Posterior cingulate gyrus (tissue), 11 donors: ENCODE results near the gene ALG1L2.
"Not testable (repeated sequence)": the region's sequence is repeated elsewhere in the genome, so short reads cannot be mapped to it uniquely, and the experiment has no call there.

Experiments
- DNase-seq, 10 donors: peaks; one replicate each; pipeline versions ENCODE4 v3.0.0 to v3.0.0-alpha.2; 2020 to 2021; ENCODE audit warnings: mixed read lengths in 3 of 10
- intact Hi-C: fragments of 100-400 bp; cut with DNase I; formaldehyde crosslinking; loops from one replicate; pipeline ENCODE4 v1.15.1; 2023

ALG1L2 gene, protein sequence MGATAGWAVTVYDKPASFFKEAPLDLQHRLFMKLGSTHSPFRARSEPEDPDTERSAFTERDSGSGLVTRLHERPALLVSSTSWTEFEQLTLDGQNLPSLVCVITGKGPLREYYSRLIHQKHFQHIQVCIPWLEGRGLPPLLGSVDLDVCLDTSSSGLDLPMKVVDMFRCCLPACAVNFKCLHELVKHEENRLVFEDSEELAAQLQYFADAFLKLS

GRCh38 chr3:130081351-130081881 lies at the start of gene ALG1L2:
Gene ALG1L2 (plus strand): TSS chr3:130081831. CDS start chr3:130082017, 186 bp downstream.
- intact Hi-C loops = no loop called here
- DNase-seq = no peak

GRCh38 chr3:130037126-130037815 lies 44.4 kb upstream of the ALG1L2 start:
- DNase-seq, intact Hi-C loops: not testable (repeated sequence)

- intact Hi-C loops, DNase-seq: not testable (repeated sequence)
These were observed 38.9 kb upstream of the ALG1L2 start for GRCh38 chr3:130042736-130043135.

DNA sequence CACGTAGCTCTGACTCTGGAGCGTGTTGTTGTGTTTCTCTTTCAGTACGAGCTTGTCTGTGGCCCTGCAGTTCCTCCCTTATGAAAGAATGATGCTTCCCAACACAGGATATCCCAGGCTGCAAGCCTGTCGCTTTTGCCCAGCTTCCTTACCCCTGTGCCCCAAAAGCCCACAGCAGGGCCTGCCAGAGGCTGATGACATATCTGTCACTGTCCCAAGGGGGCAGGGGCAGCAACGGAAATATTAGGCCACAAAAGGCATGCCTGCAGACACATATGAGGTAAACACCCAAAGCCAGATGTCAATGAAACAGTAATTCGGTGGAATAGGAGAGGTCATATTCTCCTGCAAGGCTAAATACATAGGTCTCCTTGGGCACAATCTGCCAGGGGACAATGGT lies 38.0 kb upstream of the ALG1L2 start:
- intact Hi-C loops, DNase-seq: not testable (repeated sequence)

DNA sequence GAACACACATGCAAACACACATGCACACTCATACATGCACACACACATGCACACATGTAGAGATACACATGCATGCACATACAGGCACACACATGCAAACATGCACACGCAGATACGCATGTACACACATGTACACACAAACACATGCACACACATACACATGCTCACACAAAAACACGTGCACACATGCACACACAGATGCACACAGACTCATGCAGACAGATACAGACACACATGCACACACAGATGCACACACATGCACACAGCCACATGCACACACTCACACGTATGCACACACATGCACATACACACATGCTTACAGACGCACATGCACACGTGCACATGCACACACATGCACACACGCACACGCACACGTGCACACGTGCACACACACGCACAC lies 37.3 kb upstream of the ALG1L2 start:
- no peak for DNase-seq
- intact Hi-C loops = no loop called here

DNA sequence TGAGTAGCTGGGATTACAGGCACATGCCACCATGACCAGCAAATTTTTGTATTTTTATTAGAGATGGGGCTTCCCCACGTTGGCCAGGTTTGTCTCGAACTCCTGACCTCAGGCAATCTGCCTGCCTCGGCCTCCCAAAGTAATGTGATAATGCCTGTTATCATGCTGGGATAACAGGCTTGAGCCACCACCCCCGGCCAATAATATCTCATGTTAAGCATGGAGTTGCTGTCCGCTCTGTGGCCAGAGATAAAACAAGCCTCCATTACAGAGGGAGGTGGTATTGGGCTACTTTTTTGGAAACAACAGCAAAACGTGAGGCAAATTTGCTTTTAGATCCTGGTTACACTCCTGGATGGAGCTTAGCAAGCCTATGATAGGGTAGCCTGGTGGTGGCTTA lies 32.9 kb upstream of the ALG1L2 start:
- no peak for DNase-seq
- intact Hi-C loops = no loop called here

GRCh38 chr3:130052366-130052765 lies 29.3 kb upstream of the ALG1L2 start:
- intact Hi-C loops, DNase-seq: not testable (repeated sequence)

DNA sequence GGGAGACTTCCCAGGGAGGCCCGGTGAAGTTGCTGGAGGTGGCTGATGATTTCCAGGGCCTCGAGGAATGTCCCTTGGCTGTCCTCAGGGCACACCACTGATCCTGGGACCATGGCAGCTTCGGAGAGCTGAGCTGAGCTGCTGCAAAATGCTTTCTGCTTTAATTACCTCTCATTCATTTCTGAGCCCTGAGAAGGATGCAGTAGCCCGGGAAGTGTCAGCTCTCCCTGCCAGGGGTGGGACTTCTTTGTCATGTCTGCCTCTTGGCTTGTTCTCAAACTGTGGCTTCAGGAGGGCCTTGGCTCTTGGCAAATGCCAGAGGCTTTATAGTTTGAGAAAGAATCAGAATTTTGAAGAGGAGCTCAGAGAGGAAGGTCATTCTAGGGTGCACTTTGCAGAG lies 28.7 kb upstream of the ALG1L2 start:
- DNase-seq, intact Hi-C loops: not testable (repeated sequence)

- intact Hi-C loops, DNase-seq: not testable (repeated sequence)
These were observed 23.9 kb upstream of the ALG1L2 start for GRCh38 chr3:130057536-130058266.

- DNase-seq, intact Hi-C loops: not testable (repeated sequence)
These were observed 23.4 kb upstream of the ALG1L2 start for GRCh38 chr3:130058267-130058657.

GRCh38 chr3:130058716-130059115 lies 22.9 kb upstream of the ALG1L2 start:
- DNase-seq, intact Hi-C loops: not testable (repeated sequence)

- intact Hi-C loops, DNase-seq: not testable (repeated sequence)
These were observed 22.5 kb upstream of the ALG1L2 start for GRCh38 chr3:130059162-130059561.

GRCh38 chr3:130073582-130073981 lies 8.0 kb upstream of the ALG1L2 start:
- no peak for DNase-seq

DNA sequence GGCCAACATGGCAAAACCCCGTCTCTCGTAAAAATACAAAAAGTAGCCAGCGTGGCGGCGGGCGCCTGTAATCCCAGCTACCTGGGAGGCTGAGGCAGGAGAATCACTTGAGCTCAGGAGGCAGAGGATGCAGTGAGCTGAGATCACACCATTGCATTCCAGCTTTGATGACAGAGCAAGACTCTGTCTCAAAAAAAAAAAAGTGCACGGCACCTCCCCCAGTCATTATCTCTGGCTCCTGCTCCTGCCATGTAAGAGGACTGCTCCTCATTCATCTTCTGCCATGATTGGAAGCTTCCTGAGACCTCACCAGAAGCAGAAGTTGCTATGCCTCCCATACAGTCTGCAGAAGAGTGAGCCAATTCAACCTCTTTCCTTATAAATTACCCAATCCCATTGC lies 4.0 kb upstream of the ALG1L2 start:
- no peak for DNase-seq
- intact Hi-C loops = no loop called here

More at GRCh38 chr3:130073582-130073981, 8.0 kb upstream of the ALG1L2 start:
- intact Hi-C loops = no loop called here

DNA sequence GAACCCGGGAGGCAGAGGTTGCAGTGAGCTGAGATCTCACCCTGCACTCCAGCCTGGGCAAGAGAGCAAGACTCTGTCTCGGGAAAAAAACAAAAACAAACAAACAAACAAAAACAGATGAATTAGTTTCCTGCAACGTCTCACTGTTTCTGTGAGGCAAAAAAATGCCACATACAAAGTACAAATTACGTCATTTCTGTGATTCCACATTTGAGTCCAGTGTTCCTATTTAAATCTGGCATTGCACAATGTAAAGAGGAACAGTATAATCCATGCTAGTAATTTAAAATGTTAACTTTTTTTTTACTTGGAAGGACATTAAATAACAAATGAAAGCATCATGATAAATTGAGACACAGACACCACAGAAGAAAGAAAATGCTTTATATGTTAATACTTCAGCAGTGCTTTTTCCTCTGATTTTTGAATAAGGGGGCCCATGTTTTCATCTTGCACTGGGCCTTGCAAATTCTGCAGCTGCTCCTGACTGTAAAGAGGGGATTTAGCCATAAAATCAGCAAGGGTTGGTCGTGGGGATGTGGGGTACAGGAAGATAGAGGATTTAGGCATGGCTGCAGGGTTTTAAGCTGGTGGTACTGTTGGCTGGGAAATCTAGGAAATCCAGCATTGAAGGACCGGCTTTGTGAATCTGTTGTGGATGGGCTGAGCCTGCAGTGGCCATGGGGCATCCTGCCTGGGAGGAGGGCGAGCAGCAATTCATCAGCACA lies 1.9 kb downstream of the ALG1L2 start:
- DNase-seq, intact Hi-C loops: not testable (repeated sequence)

- intact Hi-C loops = no loop called here
- DNase-seq = no peak
These were observed 2.9 kb downstream of the ALG1L2 start for GRCh38 chr3:130084436-130084980.

GRCh38 chr3:130085881-130086280 lies 4.2 kb downstream of the ALG1L2 start:
- intact Hi-C loops = no loop called here

DNA sequence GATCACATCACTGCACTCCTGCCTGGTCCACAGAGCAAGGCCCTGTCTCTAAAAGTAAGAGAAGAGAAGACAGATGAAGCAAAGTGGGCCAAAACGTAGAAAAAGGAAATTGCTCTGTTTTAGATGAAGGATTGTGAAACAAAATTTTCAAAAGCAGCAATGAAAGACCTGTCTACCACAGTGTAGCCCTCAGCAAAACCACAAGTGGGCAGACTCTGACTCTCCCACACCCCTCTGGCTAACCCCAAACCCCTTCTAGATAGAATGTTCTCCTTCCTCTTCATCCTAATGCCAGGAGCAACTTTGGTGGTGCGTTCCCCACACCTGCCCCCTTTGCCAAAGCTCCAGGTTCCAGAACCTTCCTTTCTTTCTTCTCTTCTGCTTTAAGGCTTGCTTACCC lies 5.0 kb downstream of the ALG1L2 start:
- intact Hi-C loops, DNase-seq: not testable (repeated sequence)

More at GRCh38 chr3:130085881-130086280, 4.2 kb downstream of the ALG1L2 start:
- no peak for DNase-seq

DNA sequence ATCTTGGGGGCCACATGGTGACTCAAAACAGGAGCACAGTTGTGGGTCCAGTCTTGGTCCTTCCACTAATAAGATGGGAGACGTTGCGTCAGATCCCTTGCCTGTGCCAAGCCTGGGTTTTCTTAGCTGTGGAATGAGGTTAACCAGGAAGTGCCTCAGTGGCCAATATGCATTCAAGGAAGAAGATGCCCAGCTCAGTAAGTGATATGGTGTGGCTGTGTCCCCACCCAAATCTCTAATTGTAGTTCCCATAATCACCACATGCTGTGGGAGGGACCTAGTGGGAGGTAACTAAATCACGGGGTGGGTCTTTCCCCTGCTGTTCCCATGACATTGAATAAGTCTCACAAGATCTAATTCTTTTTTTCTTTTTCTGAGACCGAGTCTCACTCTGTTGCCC lies 6.4 kb downstream of the ALG1L2 start:
- no peak for DNase-seq
- intact Hi-C loops = no loop called here

DNA sequence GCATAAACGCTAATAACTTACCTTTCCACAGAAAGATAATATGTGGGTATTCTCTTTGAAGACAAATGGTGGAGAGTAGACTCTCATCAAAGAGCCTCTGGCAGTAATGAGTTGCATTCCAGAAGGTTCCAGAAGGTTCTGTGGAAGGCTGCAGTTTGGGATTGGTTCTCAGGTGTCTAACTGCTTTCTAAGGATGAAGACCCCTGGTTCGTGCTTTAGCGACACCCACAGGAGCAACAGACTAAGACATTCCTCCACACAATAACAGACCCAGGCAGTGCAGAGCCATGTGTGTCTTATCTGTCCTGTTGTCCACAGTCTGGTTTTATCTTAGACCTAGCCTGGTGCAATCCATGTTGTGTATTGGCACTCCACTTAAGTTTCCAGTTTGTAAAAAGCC lies 9.1 kb downstream of the ALG1L2 start:
- intact Hi-C loops = loop anchor here (10.0 kb wide), 1 partner anchor 466 kb away; no protein-coding TSS in a partner anchor
- not testable (repeated sequence) for DNase-seq
